VCaP (cell line): ENCODE data around the gene LPP.

Source experiments
- H3K27ac ChIP-seq: fragments of 450-650 bp; 2 replicates; pipeline ENCODE4 v1.5.1; 2017
- CTCF ChIP-seq: fragments of 450-650 bp; conservative IDR thresholded peaks from 2 replicates; pipeline ENCODE4 v1.5.1; 2017; ENCODE audit warnings: mild to moderate bottlenecking, moderate library complexity

The LPP gene

GRCh38 chr3:188431040-188431439 is 277.1 kb downstream of the LPP start:
- H3K27ac ChIP-seq = no peak overlapping the region
- TF ChIP-seq CTCF = no peak

- no peak overlapping the region for H3K27ac ChIP-seq
- no peak for TF ChIP-seq CTCF
These were observed 277.6 kb downstream of the LPP start for GRCh38 chr3:188431553-188431952.

- H3K27ac ChIP-seq = no peak overlapping the region
These were observed 279.0 kb downstream of the LPP start for GRCh38 chr3:188432802-188433520.

GRCh38 chr3:188433521-188434150 is 279.7 kb downstream of the LPP start:
- no peak for TF ChIP-seq CTCF
- no peak overlapping the region for H3K27ac ChIP-seq

More at GRCh38 chr3:188432802-188433520, 279.0 kb downstream of the LPP start:
- no peak for TF ChIP-seq CTCF

GRCh38 chr3:188434594-188434993 is 280.6 kb downstream of the LPP start:
- no peak for TF ChIP-seq CTCF
- no peak overlapping the region for H3K27ac ChIP-seq

- no peak for TF ChIP-seq CTCF
- no peak overlapping the region for H3K27ac ChIP-seq
These were observed 281.3 kb downstream of the LPP start for GRCh38 chr3:188435266-188435665.

- TF ChIP-seq CTCF = no peak
- H3K27ac ChIP-seq = no peak overlapping the region
These were observed 284.0 kb downstream of the LPP start for GRCh38 chr3:188437926-188438325.
